Measurements from ENCODE around the gene CCL17.
"Not testable (repeated sequence)": the region's sequence is repeated elsewhere in the genome, so short reads cannot be mapped to it uniquely, and the experiment has no call there.

The CCL17 gene

DNA sequence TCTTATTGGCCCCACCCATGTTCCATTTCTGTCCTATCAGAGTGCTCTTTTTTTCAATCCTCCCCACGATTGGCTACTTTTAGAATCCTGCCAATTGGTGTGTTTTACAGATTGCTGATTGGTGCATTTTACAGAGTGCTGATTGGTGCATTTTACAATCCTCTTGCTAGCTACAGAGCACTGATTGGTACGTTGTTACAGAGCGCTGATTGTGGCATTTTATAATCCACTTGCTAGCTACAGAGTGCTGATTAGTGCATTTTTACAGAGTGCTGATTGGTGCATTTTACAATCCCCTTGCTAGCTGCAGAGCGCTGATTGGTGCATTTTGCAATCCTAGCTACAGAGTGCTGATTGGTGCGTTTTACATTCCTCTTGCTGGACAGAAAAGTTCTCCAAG is 9.5 kb upstream of the CCL17 start:
- FAIRE-seq (no peak), DNase-seq (ENCODE audit: insufficient read length, low spot score) (no peak)

DNA sequence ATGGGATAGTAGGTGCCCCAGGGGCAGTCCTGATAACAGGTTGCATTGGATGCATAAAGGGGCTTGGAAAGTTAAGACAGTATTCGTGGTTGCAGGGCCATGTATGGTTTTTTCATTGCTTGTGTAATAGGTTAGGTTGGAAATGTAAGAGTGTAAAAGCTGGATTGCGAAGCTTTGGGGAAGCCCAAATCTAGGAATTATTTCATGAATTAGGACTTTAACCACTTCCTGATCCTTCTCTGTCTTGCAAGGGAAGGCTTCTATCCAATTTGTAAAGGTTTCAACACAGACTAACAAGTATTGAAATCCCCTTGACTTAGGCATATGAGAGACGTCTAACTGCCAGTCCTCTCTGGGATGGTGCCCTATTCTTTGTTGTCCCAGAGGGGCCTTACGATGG is 7.8 kb upstream of the CCL17 start:
- FAIRE-seq (no peak), DNase-seq (ENCODE audit: insufficient read length, low spot score) (no peak)

DNA sequence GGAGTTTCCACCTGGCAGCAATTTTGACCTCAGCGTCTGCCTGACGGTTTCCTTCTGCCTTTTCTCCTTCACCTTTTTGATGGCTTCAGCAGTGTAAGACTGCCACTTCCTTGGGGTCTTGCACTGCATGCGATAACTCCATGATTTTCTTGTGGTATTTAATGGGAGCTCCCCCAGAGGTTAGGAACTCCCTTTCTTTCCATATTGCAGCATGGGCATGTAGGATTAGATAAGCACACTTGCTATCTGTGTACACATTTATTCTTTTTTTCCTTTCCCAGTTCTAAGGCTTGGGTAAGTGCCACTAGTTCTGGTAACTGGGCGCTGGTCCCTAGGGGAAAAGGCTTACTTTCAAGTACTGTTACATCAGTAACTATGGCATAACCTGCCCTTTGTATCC is 7.1 kb upstream of the CCL17 start:
- not testable (repeated sequence) for FAIRE-seq; DNase-seq (ENCODE audit: insufficient read length, low spot score)

DNA sequence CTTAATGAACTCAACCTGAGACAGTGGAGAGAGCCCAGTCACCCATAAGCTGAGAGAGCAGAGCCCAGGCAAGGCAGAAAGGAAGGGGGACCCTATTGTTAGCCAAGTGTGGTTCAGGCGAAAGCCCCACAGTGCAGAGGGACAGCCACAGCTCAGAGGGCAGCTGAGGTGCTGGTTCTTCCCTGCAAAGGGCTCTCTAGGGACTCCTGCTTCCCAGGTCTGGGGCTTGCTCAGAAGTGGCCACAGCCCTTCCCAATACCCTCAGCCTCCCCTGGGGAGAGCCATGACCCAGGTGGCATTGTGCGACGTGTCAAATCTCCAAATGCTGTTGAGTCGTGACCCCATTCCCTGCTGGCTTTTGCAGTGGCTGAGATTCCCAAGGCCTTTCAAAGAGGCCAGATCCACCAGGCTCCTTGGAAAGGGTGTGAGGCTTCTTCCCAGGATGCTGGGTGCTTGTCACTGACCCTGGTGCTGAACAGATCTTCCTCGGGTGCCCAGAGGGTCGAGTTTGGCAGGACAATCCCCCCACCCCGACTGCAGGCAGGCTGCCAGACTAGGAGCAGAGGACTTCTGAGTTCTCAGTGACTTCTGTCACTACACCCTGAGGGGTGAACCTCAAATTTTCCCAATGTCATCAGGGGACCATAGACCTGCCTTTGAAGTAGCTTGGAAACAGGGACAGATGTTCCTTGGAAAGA is 2.5 kb upstream of the CCL17 start:
- FAIRE-seq (no peak), DNase-seq (ENCODE audit: insufficient read length, low spot score) (no peak)

DNA sequence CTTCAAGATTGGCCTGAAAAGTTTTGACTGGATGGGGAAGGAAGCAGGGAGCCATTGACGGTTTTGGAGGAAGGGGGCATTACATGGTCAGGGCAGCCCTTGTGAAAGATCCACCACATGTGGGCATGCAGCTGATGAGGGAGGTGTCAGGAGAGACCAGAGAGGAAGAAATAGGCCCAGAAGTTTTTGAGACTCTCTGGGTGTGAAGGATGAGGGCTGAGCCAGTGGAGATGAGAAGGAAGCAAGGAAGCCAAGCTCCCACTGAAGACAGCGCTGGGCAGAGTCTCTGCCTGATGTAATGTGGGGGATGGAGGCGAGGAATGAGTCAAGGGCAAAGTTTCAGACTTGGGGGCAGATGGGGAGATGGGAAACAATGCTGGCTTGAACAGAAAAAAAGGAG is 530 bp downstream of the CCL17 start:
- DNase-seq (ENCODE audit: insufficient read length, low spot score), result no peak
- FAIRE-seq, result no peak

DNA sequence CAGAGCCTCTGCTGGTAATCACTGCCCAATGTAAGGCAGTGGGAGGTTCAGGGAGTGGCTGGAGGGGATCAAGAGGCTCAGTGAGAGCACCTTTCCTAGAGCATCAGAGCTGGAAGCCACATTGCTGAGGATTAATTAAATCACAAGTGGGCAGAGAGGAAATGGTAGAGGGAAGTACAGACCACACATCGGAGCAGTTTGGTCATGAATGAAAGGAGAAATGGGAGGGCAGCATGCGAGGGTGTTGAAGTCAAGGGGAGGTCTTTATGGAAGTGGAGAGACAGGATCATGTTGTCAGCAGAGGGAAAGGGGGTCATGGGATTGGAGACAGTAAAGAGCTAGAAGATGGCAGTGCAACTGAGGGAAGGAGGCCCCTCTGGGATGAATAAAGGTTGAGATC is 2.3 kb downstream of the CCL17 start:
- no peak for FAIRE-seq
- no peak for DNase-seq (ENCODE audit: insufficient read length, low spot score)

DNA sequence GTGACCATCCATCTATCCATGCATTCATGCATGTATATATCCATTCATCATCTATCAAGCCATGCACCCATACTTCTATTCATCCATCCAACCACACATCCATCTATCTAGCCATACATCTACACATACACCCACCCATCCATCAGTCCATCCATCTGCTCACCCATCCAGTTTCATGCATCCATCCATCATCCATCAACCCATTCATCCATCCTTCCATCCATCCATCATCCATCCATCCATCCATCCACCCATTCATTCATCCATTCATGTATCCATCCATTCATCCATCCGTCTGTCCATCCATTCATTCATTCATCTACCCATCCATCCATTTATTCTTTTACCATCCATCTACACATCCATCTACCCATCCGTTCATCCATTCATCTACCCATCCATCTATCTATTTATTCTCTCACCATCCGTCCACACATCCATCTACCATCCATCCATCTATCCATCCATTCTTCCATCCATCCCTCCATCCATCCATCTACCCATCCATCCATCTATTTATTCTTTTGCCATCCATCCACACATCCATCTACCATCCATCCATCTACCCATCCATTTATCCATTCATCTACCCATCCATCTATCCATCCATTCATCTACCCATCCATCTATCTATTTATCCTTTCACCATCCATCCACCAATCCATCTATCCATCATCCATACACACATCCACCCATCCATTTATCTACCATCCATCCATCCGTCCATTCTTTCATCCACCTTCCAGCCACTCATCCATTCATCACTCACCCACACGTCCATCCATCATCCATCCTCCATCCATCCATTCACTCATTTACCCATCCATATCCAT is 3.2 kb downstream of the CCL17 start:
- peak; percentile 80 for FAIRE-seq
- no peak for DNase-seq (ENCODE audit: insufficient read length, low spot score)

DNA sequence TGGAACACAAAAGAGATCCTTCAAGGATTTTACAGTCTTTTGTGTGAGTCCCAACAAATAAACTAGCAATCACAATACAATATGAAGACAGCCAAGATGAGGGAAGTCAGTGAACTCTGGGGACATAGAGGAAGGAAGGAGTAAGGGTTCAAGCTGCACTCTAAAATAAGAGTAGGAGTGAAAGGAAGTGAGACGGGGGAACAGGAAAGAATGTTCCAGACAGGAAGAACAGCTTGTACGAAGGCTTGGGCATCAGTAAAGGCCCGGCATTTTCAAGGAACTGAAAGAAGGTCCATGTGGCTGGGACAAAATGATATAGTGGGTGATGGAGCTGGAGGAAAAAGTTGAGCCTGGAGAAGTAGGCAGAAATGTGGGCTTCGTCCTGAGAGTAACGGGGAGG is 4.5 kb downstream of the CCL17 start:
- DNase-seq (ENCODE audit: insufficient read length, low spot score) (no peak), FAIRE-seq (no peak)

DNA sequence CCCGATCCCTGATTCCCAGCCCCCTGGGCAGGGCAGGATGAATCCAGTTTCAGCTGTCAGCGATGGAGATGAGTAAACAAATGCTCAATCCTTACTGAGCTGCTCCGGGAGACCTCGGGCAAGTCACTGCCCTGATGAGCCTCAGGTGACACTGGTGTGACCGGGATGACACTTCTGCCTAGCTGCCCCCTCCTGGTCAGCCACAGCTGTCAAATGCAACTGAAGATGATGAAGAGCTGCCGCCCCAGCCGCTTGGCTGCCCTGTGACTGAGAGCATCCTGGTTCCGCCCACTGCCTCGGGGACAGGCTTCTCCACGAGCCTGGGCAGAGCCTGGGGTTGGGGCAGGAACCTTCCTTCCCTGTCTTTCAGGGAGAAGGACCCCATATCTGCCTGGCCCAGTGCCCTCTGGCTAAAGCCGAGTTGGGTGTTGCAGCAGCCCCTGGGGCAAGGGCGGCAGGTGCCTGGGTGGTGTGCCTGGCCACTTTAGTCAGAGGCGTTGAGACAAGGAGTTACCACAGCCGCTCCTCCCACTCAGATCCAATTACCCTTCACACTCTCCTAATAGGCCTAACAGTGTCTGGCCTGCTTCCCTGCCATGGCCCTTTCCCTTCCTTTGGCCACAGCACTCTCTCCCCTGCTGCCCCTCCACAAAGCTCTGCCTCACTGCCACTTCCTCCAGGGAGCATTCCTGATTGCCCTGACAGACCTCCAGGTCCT is 5.5 kb downstream of the CCL17 start:
- FAIRE-seq (no peak), DNase-seq (ENCODE audit: insufficient read length, low spot score) (no peak)

DNA sequence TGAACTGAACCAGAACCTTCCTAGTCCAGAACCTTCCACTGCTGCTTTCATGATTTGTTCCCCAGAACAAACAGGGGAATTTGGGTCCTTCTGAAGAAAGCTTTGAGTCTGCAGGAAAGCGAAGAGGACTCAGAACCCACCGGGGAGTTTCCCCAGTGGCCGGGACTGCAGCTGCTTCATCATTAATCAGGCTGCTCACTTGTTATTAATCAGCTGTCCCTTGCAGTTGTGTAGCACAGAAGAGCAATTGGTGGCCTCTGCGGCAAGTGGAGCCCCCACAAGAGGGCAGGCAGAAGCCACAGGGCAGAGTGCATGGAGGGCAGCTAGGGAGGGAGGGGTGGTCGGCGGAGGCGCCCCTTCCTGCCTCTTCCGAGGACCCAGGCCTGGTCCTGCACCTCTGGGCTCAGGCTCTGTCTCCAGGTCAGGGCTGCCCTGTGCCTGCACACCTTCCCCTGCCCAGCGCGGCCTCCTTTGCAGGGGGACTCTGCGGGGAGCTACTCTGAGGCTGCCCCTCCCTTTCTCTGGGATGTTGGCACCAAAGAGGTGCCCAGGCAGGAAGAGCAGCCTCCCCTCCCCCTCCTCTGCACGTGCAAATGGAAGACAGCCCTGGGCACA is 6.9 kb downstream of the CCL17 start:
- FAIRE-seq (no peak), DNase-seq (ENCODE audit: insufficient read length, low spot score) (no peak)

DNA sequence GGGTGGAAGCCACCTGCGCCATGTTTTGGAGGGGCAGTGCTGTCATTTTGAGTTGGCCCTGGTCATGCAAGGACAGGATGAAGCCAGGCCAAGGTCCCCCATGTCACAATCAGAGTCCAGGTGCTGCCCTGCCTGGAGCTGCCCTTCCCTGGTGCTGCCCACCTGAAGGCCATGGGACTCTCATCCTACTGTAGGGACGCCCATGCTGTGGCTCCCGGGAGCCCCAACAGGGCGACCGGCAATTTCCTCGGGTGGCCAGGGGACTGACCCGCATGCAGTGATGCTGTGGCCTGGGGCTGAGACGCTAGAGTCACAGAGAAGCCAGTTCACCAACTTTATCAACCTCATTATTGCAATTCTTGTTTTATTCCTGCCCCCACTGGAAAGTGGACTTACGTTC is 8.0 kb downstream of the CCL17 start:
- DNase-seq (ENCODE audit: insufficient read length, low spot score) (no peak), FAIRE-seq (no peak)

DNA sequence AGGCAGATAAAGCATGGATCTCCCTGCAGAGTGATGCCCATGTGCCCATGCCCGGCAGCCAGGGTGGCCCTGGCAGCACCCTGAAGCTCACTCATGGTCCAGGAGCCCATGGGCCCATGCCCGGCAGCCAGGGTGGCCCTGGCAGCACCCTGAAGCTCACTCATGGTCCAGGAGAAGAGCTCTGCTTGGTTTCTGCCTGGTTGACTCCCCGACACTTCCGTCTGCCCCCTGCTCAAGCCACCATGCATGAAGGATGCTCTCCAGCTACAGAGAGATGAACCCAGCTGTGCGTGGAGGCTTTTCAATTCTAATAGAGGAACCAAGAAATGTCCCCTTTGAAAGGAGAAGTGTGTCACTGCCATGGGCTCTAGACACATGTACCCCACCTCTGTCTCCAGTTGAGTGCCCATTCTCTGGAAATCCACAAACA is 8.7 kb downstream of the CCL17 start:
- DNase-seq (ENCODE audit: insufficient read length, low spot score) (no peak), FAIRE-seq (no peak)

DNA sequence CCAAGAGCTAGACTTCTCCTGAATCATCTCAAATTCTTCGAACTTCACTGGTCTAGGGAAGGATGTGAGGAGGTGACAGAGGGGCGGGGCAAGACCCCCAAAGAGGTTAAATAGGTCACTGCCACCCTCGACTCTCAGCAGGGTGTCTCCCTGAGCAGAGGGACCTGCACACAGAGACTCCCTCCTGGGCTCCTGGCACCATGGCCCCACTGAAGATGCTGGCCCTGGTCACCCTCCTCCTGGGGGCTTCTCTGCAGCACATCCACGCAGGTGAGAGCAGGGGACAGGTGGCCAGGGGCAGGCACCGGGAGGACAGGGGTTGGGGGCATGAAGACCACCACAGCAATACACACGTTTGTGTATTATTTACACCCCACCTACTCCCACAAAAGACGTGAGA is 9.2 kb downstream of the CCL17 start:
- DNase-seq (ENCODE audit: insufficient read length, low spot score) (no peak), FAIRE-seq (no peak)

DNA sequence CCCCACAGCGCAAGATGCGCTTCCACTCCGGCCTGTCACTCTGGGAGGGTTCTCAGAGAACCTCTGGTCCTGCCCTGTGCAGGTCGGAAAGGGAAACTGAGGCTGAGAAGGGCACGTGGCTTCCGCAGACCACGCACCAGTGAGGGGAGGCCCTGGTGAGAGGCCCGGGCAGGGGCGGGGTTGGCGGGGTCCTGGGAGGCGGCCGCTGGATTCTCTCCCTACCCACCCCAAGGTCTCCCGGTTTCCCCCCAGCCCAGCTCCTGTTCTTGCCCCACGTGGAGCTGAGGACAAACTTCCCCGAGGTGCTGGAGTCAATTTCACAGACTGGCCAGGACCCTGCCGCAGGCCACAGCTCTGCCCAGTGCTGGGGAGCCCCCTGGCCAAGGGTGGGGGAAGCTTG is 11.5 kb downstream of the CCL17 start:
- no peak for FAIRE-seq

DNA sequence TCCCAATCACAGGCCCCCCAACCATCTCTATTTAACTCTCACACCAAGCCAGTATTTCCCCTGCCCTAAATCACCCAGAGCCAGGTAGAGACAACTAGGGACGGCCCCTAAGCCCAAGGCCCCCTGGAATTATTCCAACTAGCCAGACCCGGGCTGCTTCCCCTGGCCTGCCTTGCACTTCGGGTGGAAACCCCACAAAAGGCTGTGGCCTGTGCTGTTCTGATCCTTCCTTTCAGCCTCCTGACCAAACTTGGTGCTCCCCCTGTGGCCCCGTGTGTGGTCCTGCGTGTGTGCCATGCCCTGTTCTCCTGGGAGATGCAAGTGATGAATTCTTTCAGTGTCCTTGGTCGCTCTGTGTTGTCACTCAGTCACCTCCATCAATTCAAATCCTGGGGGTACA is 14.9 kb downstream of the CCL17 start:
- DNase-seq (ENCODE audit: insufficient read length, low spot score) (no peak), FAIRE-seq (no peak)

More for the DNA sequence above, 11.5 kb downstream of the CCL17 start:
- no peak for DNase-seq (ENCODE audit: insufficient read length, low spot score)

DNA sequence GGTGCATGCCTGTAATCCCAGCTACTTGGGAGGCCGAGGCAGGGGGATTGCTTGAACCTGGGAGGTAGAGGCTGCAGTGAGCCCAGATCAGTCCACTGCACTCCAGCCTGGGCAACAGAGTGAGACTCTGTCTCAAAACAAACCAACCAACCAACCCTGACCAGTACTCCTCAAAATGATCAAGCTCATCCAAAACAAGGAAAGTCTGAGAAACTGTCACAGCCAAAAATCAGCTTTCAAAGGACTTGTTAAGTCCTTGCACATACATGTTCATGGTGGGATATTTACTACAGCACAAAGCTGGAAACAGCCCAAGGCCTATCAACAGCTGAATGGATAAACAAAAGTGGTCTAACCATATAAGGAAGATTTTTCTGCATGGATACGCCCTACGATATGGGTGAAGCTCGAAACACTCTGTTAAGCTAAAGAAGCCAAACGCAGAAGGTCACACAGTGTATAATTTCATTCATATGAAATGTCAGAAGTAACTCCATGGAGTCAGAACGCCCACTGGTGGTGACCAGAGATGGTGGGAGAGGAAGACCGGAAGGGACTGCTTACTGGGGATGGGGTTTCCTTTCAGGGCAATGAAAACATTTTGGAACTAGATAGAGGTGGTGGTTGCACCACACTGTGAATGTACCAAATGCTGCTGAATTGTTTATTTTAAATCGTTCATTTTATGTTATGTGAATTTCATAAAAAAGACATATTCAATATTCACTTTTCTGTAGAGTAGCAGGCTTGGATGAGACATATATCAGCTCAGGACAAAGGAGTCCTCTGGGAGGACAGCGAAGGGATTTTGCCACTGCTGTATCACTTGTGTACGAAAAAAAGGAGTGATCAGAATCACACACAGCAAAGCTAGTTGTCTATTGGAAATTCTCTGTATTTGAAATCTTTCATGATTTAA is 17.7 kb downstream of the CCL17 start:
- no peak for DNase-seq (ENCODE audit: insufficient read length, low spot score)
- FAIRE-seq, result no peak

DNA sequence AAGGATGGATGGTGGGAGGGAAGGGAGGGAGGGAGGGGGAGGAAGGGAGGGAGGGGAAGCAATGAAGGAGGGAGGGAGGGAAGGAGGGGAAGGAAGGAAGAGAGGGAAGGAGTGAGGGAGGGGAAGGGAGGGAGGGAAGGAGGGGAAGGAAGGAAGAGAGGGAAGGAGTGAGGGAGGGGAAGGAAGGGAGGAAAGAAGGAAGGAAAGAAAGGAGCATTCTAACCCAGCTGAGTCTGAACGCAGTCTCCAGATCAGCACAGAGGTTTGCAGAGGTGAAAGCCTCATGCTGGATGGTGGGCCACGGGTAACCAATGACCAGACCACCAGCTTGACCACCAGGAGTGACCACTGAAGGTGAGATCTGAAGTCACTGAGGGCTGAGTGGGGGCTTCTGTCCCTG is 18.6 kb downstream of the CCL17 start:
- no peak for DNase-seq (ENCODE audit: insufficient read length, low spot score)
- FAIRE-seq, result no peak

DNA sequence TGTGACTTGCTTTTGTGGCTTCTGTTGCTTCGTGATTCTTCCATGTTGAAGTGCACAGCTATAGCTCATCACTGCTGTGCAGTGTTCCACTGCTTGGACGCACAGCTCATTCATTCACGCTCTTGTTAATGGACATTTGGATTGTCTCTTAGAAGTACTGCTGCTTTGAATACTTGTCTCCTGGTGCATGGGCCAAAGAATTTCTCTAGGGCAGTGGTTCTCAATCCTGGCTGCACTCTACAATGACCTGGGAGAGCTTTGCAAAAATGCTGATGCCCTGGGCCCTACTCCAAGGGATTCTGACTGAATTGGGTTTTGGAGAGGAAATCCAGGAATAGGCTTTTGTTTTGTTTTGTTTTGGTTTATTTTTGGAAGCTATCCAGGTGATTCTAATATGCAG is 20.0 kb downstream of the CCL17 start:
- FAIRE-seq, result no peak

DNA sequence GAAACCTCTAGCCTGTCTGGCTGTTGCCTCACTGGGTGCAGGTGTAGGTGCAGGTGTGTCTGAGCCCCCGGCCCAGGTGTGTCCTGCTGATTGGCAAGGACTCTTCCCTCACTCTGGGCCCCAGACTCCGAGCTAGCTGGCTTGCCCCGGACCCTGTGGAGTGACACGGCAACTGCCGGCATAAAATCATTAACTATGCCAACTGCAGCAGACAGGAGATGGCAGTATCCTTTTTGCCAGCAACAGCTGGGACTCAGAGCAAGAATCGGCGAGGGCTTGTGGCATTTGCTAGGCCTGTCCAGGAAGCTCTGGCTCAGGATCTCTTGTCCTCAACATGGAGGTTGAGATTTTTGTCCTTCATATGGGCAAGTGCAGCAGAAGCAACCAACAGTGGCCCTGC is 21.8 kb downstream of the CCL17 start:
- DNase-seq (ENCODE audit: insufficient read length, low spot score) (no peak), FAIRE-seq (no peak)

More for the DNA sequence above, 20.0 kb downstream of the CCL17 start:
- DNase-seq (ENCODE audit: insufficient read length, low spot score), result no peak

DNA sequence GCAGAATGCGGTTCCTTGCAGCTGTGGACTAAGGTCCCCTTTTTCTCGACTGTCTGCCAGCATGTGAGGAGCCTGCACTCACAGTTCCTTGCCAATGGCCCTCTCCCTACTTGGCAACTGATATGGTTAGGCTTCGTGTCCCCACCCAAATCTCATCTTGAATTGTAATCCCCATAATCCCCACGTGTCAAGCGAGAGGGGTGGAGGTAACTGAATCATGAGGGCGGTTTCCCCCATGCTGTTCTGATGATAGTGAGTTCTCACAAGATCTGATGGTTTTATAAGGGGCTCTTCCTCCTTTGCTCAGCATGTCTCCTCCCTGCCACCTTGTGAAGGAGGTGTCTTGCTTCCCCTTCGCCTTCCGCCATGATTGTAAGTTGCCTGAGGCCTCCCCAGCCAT is 22.7 kb downstream of the CCL17 start:
- no peak for FAIRE-seq

More for the DNA sequence above, 22.7 kb downstream of the CCL17 start:
- no peak for DNase-seq (ENCODE audit: insufficient read length, low spot score)

Data from HTR-8/SVneo (cell line).